HepG2 (cell line): ENCODE results near the gene TPRN. TPM values are rescaled to one million over a fixed set of nuclear protein-coding genes. Genes with fewer than 3 reads are reported as not detected.

Experiments used
- FOSL2 ChIP-seq: sonication (generic); formaldehyde crosslinking; IDR thresholded peaks from 2 replicates; pipeline ENCODE4 v1.4.0; 2020; ENCODE audit warnings: missing genetic modification reagents
- HNF4A ChIP-seq: sonication (generic); formaldehyde crosslinking; IDR thresholded peaks from 2 replicates; pipeline ENCODE4 v1.4.0; 2020; ENCODE audit warnings: missing genetic modification reagents
- MXD3 ChIP-seq: IDR thresholded peaks from 2 replicates; pipeline ENCODE4 v1.6.1; 2016; ENCODE audit warnings: mild to moderate bottlenecking, missing biosample characterization, missing genetic modification reagents
- PRDM10 ChIP-seq: sonication (generic); formaldehyde crosslinking; IDR thresholded peaks from 2 replicates; pipeline ENCODE4 v1.4.0; 2020; ENCODE audit warnings: low read depth, missing genetic modification reagents
- RBM39 ChIP-seq: fragments of 200-400 bp; formaldehyde crosslinking; IDR thresholded peaks from one replicate; pipeline ENCODE4 v1.6.1; 2018; ENCODE audit warnings: antibody characterized with exemption, mild to moderate bottlenecking, low read depth, low read length; ENCODE audit not compliant: poor library complexity, severe bottlenecking
- RNF219 ChIP-seq: sonication (generic); formaldehyde crosslinking; IDR thresholded peaks from 2 replicates; pipeline ENCODE4 v1.5.0; 2020; ENCODE audit warnings: mild to moderate bottlenecking, missing genetic modification reagents
- ZBTB3 ChIP-seq: sonication (generic); formaldehyde crosslinking; IDR thresholded peaks from 2 replicates; pipeline ENCODE4 v1.4.0; 2020; ENCODE audit warnings: low read depth, mild to moderate bottlenecking, moderate library complexity, missing genetic modification reagents, borderline replicate concordance
- ZC3H4 ChIP-seq: sonication (generic); formaldehyde crosslinking; IDR thresholded peaks from 2 replicates; pipeline ENCODE4 v1.4.0; 2020; ENCODE audit warnings: missing genetic modification reagents, borderline replicate concordance
- ZNF225 ChIP-seq: sonication (generic); formaldehyde crosslinking; IDR thresholded peaks from 2 replicates; pipeline ENCODE4 v1.4.0; 2020; ENCODE audit warnings: mild to moderate bottlenecking, missing genetic modification reagents
- ZNF253 ChIP-seq: sonication (generic); formaldehyde crosslinking; IDR thresholded peaks from 2 replicates; pipeline ENCODE4 v1.8.0; 2022; ENCODE audit warnings: mild to moderate bottlenecking, missing genetic modification reagents, borderline replicate concordance
- ZNF382 ChIP-seq: sonication (generic); formaldehyde crosslinking; IDR thresholded peaks from 2 replicates; pipeline ENCODE4 v1.5.0; 2020; ENCODE audit warnings: missing genetic modification reagents, mild to moderate bottlenecking, borderline replicate concordance
- ZNF431 ChIP-seq: sonication (generic); formaldehyde crosslinking; IDR thresholded peaks from 2 replicates; pipeline ENCODE4 v1.9.0; 2022; ENCODE audit warnings: missing genetic modification reagents, low read depth, mild to moderate bottlenecking, borderline replicate concordance
- ZNF44 ChIP-seq: sonication (generic); formaldehyde crosslinking; IDR thresholded peaks from 2 replicates; pipeline ENCODE4 v1.5.1; 2020; ENCODE audit warnings: mild to moderate bottlenecking, missing genetic modification reagents
- ZNF609 ChIP-seq: sonication (generic); formaldehyde crosslinking; IDR thresholded peaks from 2 replicates; pipeline ENCODE4 v1.4.0; 2020; ENCODE audit warnings: mild to moderate bottlenecking, missing genetic modification reagents, borderline replicate concordance
- polyA plus RNA-seq, 8 experiments: library from polyadenylated mRNA; depleted of rRNA in 3 of 8; stranded (reverse) in 7 of 8; unstranded in 1 of 8; fragments of >200 nt; fragmentation: Illumina TruSeq in 4 of 8; extraction: Trizol in 4 of 8; gene quantifications; 2 replicates each; pipeline versions ENCODE4 v1.2.1 to v1.2.3, GENCODE V29; 2011 to 2016; ENCODE audit warnings: low read depth in 4 of 8, missing spikeins in 1 of 8, mixed read lengths in 1 of 8; ENCODE audit not compliant: insufficient read depth in 1 of 8
- total RNA-seq, 5 experiments: library from RNA; depleted of rRNA; stranded (reverse); fragments of >200 nt; fragmentation: Illumina TruSeq; extraction: Trizol; gene quantifications; 2 replicates each; pipeline ENCODE4 v1.2.3, GENCODE V29; 2016; ENCODE audit warnings: low read depth in 1 of 5

The TPRN gene
- total and polyA plus RNA-seq, 2 of the 13 experiments (the other 11 are each of a cell fraction or from before 2014, with no cell fraction given): 10.1 to 19.2 TPM

DNA sequence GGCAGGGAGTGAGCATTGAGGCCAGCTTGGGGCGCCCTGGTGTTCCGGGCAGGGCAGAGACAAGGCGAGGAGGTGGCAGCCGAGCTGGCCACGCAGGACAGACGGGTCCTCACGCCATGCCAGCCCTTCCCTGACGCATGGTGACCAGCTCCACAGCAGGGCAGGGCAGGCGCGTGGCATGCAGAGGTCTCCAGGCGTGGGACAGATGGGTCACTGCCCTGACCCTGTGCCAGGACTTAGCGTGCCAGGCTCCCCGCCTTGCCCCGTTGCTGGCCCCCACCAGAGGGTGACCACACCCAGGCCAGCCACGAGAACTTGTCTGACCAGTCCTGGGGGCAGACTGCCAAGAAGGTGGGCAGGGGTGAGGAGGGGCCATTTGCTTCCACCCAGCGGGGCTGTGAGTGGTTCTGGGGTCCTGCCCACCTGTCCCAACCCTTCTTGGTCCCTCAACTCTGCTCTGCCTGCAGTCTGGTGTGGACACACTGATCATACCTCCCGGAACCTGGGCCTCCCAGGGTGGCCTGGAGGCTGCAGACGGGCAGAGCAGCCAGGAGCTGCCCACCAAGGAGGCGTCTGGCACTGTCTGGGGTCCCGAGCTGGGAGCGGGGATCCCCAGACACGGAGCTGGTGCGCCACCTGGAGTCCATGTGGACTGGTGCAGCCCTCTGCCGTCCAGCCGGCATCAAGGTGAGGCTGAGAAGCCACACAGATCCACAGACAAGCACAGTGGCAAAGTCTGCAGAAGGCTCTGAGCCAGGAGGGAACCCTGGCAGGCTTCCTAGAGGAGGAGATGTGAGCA, 26.7 kb upstream of the TPRN start, which contains the start of gene RNF224 (continued):
- no peak for TF ChIP-seq ZNF253 (CRISPR knock-in tag)
- TF ChIP-seq HNF4A (CRISPR knock-in tag): no peak
- no peak for TF ChIP-seq ZNF382
- 0 out of 2 replicates have a peak, but pooled peaks have one; percentile 28 for TF ChIP-seq ZNF225
- no peak for TF ChIP-seq ZBTB3 (CRISPR knock-in tag)
- no peak for TF ChIP-seq PRDM10
- TF ChIP-seq FOSL2 (CRISPR knock-in tag): peak; percentile 10
- no peak for TF ChIP-seq ZNF609
- no peak for TF ChIP-seq ZC3H4 (CRISPR knock-in tag)
- TF ChIP-seq ZNF44 (CRISPR knock-in tag): no peak
- no peak for TF ChIP-seq RBM39
- no peak for TF ChIP-seq RNF219
- no peak for TF ChIP-seq MXD3 (CRISPR knock-in tag)
- no peak for TF ChIP-seq ZNF431 (CRISPR knock-in tag)
